HepG2 (cell line): ENCODE measurements around the gene TSEN54. TPM values are rescaled to one million over a fixed set of nuclear protein-coding genes. Genes with fewer than 3 reads are reported as not detected.

Experiments
- ATAC-seq: fragments of 200-7000 bp; cut with Tn5 transposase; 3 replicates; pipeline ENCODE4 v1.9.1; 2020; ENCODE audit warnings: mild to moderate bottlenecking, moderate library complexity
- BruUV-seq: library from RNA; stranded (reverse); fragments of 400-500 nt; replicated peaks from 2 replicates; lab custom pipeline; 2021; lab: Mats Ljungman, UMichigan
- CTCF ChIA-PET: fragments of 300-600 bp; formaldehyde crosslinking; extraction: SDS; loops from one replicate; lab custom pipeline; 2021; ENCODE audit warnings: low total read pairs, inconsistent platforms, low intra/inter-chr PET ratio; lab: Yijun Ruan, JAX
- POLR2A ChIA-PET: fragments of 350-600 bp; sonication (Branson Sonifier 250); formaldehyde crosslinking; loops from one replicate; lab custom pipeline; 2020; ENCODE audit warnings: antibody characterized with exemption, inconsistent platforms; lab: Yijun Ruan, JAX
- DNase-seq: peaks from one replicate; pipeline ENCODE4 v3.0.0-alpha.2; 2015; ENCODE audit warnings: low spot score
- FAIRE-seq: peaks from 3 replicates; lab custom pipeline; 2011; peaks lifted over from hg19 to GRCh38; lab: Jason Lieb, UNC
- H2AFZ ChIP-seq: one replicate; pipeline ENCODE4 v1.6.1; 2011; ENCODE audit warnings: low read length, inconsistent platforms
- H3K27ac ChIP-seq: fragments of 300-600 bp; 3 replicates; pipeline ENCODE4 v1.8.0; 2011; ENCODE audit warnings: mixed run types, mild to moderate bottlenecking, mixed read lengths, low read length, inconsistent platforms; ENCODE audit not compliant: insufficient read depth; ENCODE audit errors: extremely low read length
- H3K27me3 ChIP-seq, 2 experiments: fragments of 200-600 bp in 1 of 2; 2 replicates in 1 of 2; 3 replicates in 1 of 2; pipeline versions ENCODE4 v1.6.0 to v1.8.0; 2011; ENCODE audit warnings: low read length in 2 of 2, mild to moderate bottlenecking in 2 of 2, moderate library complexity in 2 of 2, inconsistent platforms in 1 of 2; ENCODE audit not compliant: insufficient read depth in 2 of 2, control insufficient read depth in 1 of 2
- H3K36me3 ChIP-seq, 2 experiments: fragments of 200-600 bp in 1 of 2; replicated peaks in 1 of 2; 2 replicates in 1 of 2; 3 replicates in 1 of 2; pipeline versions ENCODE4 v1.5.1 to v1.8.0; 2011; ENCODE audit warnings: low read length in 2 of 2, inconsistent platforms in 1 of 2; ENCODE audit not compliant: insufficient read depth in 2 of 2, control insufficient read depth in 1 of 2
- H3K4me1 ChIP-seq: 2 replicates; pipeline ENCODE4 v1.5.1; 2012; ENCODE audit warnings: low read length, inconsistent platforms; ENCODE audit not compliant: insufficient read depth
- H3K4me2 ChIP-seq: 2 replicates; pipeline ENCODE4 v1.6.0; 2011; ENCODE audit warnings: low read depth, low read length, inconsistent platforms
- H3K4me3 ChIP-seq, 3 experiments: fragments of 200-600 bp in 1 of 3; sonication (generic), shearing (Covaris generic) in 1 of 3; replicated peaks in 1 of 3; 2 replicates each; pipeline ENCODE4 v1.5.1; 2011 to 2016; ENCODE audit warnings: low read length in 3 of 3, inconsistent platforms in 2 of 3, low read depth in 2 of 3, mild to moderate bottlenecking in 2 of 3, control low read depth in 1 of 3, mixed read lengths in 1 of 3; ENCODE audit not compliant: insufficient read depth in 1 of 3
- H3K79me2 ChIP-seq: one replicate; pipeline ENCODE4 v1.6.1; 2011; ENCODE audit warnings: low read length, inconsistent platforms; ENCODE audit not compliant: insufficient read depth
- H3K9ac ChIP-seq: 2 replicates; pipeline ENCODE4 v1.6.0; 2011; ENCODE audit warnings: mild to moderate bottlenecking, low read depth, low read length, inconsistent platforms; ENCODE audit not compliant: insufficient read depth
- H3K9me3 ChIP-seq: 2 replicates; pipeline ENCODE4 v1.5.1; 2012; ENCODE audit warnings: mild to moderate bottlenecking, low read length
- H4K20me1 ChIP-seq: 2 replicates; pipeline ENCODE4 v1.6.0; 2011; ENCODE audit warnings: inconsistent platforms, mild to moderate bottlenecking, low read length, moderate library complexity; ENCODE audit not compliant: insufficient read depth
- ATAD3A ChIP-seq: sonication (generic); formaldehyde crosslinking; IDR thresholded peaks from 2 replicates; pipeline ENCODE4 v1.4.0; 2020; ENCODE audit warnings: missing genetic modification reagents
- FOXA1 ChIP-seq, 2 experiments: fragments of 450-650 bp in 1 of 2; sonication (generic) in 1 of 2; formaldehyde crosslinking in 1 of 2; IDR thresholded peaks; 2 replicates each; pipeline versions ENCODE4 v1.4.0 to v1.6.1; 2016 to 2020; ENCODE audit warnings: missing genetic modification reagents in 1 of 2
- HOXA3 ChIP-seq: sonication (generic); formaldehyde crosslinking; IDR thresholded peaks from 2 replicates; pipeline ENCODE4 v1.5.0; 2020; ENCODE audit warnings: missing genetic modification reagents
- IKZF4 ChIP-seq: sonication (generic); formaldehyde crosslinking; IDR thresholded peaks from 2 replicates; pipeline ENCODE4 v1.5.1; 2020; ENCODE audit warnings: borderline replicate concordance, mild to moderate bottlenecking, low read depth, missing genetic modification reagents; ENCODE audit errors: not compliant biosample characterization
- MED13 ChIP-seq: sonication (generic); formaldehyde crosslinking; IDR thresholded peaks from 2 replicates; pipeline ENCODE4 v1.5.0; 2020; ENCODE audit warnings: missing genetic modification reagents
- MLLT10 ChIP-seq: sonication (generic); formaldehyde crosslinking; IDR thresholded peaks from 2 replicates; pipeline ENCODE4 v1.4.0; 2020; ENCODE audit warnings: missing genetic modification reagents
- PCBP2 ChIP-seq: fragments of 200-400 bp; formaldehyde crosslinking; optimal IDR thresholded peaks from 2 replicates; pipeline ENCODE3; 2018; ENCODE audit warnings: low read length, low read depth; ENCODE audit not compliant: poor library complexity, severe bottlenecking
- PPARG ChIP-seq: conservative IDR thresholded peaks from 2 replicates; pipeline ENCODE4 v1.6.1; 2016; ENCODE audit warnings: missing biosample characterization, missing genetic modification reagents
- SP140L ChIP-seq: sonication (generic); formaldehyde crosslinking; IDR thresholded peaks from 2 replicates; pipeline ENCODE4 v1.4.0; 2020; ENCODE audit warnings: missing genetic modification reagents, borderline replicate concordance
- TAF1 ChIP-seq: sonication (generic); formaldehyde crosslinking; IDR thresholded peaks from 2 replicates; pipeline ENCODE4 v1.4.0; 2020; ENCODE audit warnings: missing genetic modification reagents
- TOE1 ChIP-seq: sonication (generic); formaldehyde crosslinking; IDR thresholded peaks from 2 replicates; pipeline ENCODE4 v1.4.0; 2020; ENCODE audit warnings: mild to moderate bottlenecking, missing genetic modification reagents
- ZIK1 ChIP-seq: sonication (generic); formaldehyde crosslinking; IDR thresholded peaks from 2 replicates; pipeline ENCODE4 v1.5.0; 2020; ENCODE audit warnings: mild to moderate bottlenecking, low read depth, missing genetic modification reagents, borderline replicate concordance
- ZMAT3 ChIP-seq: sonication (generic); formaldehyde crosslinking; conservative IDR thresholded peaks from 2 replicates; pipeline ENCODE4 v1.7.0; 2021; ENCODE audit warnings: missing genetic modification reagents
- ZNF263 ChIP-seq: sonication (generic); formaldehyde crosslinking; IDR thresholded peaks from 2 replicates; pipeline ENCODE4 v1.4.0; 2020; ENCODE audit warnings: missing genetic modification reagents
- ZNF274 ChIP-seq: sonication (generic); formaldehyde crosslinking; IDR thresholded peaks from 2 replicates; pipeline ENCODE4 v1.5.1; 2020; ENCODE audit warnings: mild to moderate bottlenecking, missing genetic modification reagents
- ZNF335 ChIP-seq: sonication (generic); formaldehyde crosslinking; IDR thresholded peaks from 2 replicates; pipeline ENCODE4 v1.4.0; 2020; ENCODE audit warnings: missing genetic modification reagents
- ZNF337 ChIP-seq: sonication (generic); formaldehyde crosslinking; IDR thresholded peaks from 2 replicates; pipeline ENCODE4 v1.5.1; 2020; ENCODE audit warnings: missing genetic modification reagents, low read depth, mild to moderate bottlenecking, borderline replicate concordance
- ZNF33B ChIP-seq: sonication (generic); formaldehyde crosslinking; IDR thresholded peaks from 2 replicates; pipeline ENCODE4 v1.5.1; 2020; ENCODE audit warnings: mild to moderate bottlenecking, missing genetic modification reagents
- ZNF616 ChIP-seq: sonication (generic); formaldehyde crosslinking; IDR thresholded peaks from 2 replicates; pipeline ENCODE4 v1.5.0; 2020; ENCODE audit warnings: low read depth, mild to moderate bottlenecking, missing genetic modification reagents
- ZNF619 ChIP-seq: sonication (generic); formaldehyde crosslinking; IDR thresholded peaks from 2 replicates; pipeline ENCODE4 v1.4.0; 2020; ENCODE audit warnings: mild to moderate bottlenecking, missing genetic modification reagents
- WGBS: methylation state at CpG from one replicate; pipeline ENCODE4 v1.1.6; 2017; ENCODE audit warnings: low lambda C conversion rate; 5-methylcytosine and 5-hydroxymethylcytosine counted together
- in situ Hi-C: cut with HindIII; loops from 2 replicates; pipeline ENCODE4 v1.10.0; 2017; ENCODE audit warnings: low pct_unique_long_range_greater_than_20kb; ENCODE audit not compliant: extremely low pct_ligation_motif_present
- intact Hi-C: fragments of 100-400 bp; cut with micrococcal nuclease; formaldehyde crosslinking; loops from one replicate; pipeline ENCODE4 v1.10.0; 2022; ENCODE audit not compliant: unreplicated experiment
- polyA plus RNA-seq, 8 experiments: library from polyadenylated mRNA; depleted of rRNA in 3 of 8; stranded (reverse) in 7 of 8; unstranded in 1 of 8; fragments of >200 nt; fragmentation: Illumina TruSeq in 4 of 8; extraction: Trizol in 4 of 8; gene quantifications; 2 replicates each; pipeline versions ENCODE4 v1.2.1 to v1.2.3, GENCODE V29; 2011 to 2016; ENCODE audit warnings: low read depth in 4 of 8, missing spikeins in 1 of 8, mixed read lengths in 1 of 8; ENCODE audit not compliant: insufficient read depth in 1 of 8
- total RNA-seq, 5 experiments: library from RNA; depleted of rRNA; stranded (reverse); fragments of >200 nt; fragmentation: Illumina TruSeq; extraction: Trizol; gene quantifications; 2 replicates each; pipeline ENCODE4 v1.2.3, GENCODE V29; 2016; ENCODE audit warnings: low read depth in 1 of 5
- TF ChIP-seq, protein P1 (sequence below): sonication (generic); formaldehyde crosslinking; IDR thresholded peaks from 2 replicates; pipeline ENCODE4 v1.9.0; 2021; ENCODE audit warnings: missing genetic modification reagents, borderline replicate concordance

The TSEN54 gene
- total and polyA plus RNA-seq, 2 of the 13 experiments (the other 11 are each of a cell fraction or from before 2014, with no cell fraction given), result 62.9 to 63.3 TPM

DNA sequence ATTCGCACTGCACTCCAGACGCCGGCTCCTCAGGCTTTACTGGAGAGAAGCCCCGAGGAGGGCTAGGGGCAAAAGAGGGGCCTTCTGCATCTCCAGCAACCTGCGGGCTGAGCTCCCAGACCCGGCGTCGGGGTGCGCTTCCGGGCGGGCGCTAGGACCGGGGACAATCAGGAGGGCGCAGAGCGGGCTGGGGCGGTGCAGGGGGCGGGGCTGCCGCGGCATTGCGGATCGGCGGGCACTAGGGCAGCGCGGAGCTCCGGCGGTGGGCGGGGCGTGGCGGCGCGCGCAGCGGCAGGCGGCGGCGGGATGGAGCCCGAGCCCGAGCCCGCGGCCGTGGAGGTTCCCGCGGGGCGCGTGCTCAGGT, at the start of gene TSEN54 (continued):
- TF ChIP-seq ZNF616 (CRISPR knock-in tag) (no peak; the same call in 1 of the 2 replicates), MLLT10 (CRISPR knock-in tag) (no peak), ZNF337 (CRISPR knock-in tag) (no peak), PCBP2 (no peak), SP140L (CRISPR knock-in tag) (0 out of 2 replicates have a peak, but pooled peaks have one; percentile 6)
- TF ChIP-seq, protein P1, sequence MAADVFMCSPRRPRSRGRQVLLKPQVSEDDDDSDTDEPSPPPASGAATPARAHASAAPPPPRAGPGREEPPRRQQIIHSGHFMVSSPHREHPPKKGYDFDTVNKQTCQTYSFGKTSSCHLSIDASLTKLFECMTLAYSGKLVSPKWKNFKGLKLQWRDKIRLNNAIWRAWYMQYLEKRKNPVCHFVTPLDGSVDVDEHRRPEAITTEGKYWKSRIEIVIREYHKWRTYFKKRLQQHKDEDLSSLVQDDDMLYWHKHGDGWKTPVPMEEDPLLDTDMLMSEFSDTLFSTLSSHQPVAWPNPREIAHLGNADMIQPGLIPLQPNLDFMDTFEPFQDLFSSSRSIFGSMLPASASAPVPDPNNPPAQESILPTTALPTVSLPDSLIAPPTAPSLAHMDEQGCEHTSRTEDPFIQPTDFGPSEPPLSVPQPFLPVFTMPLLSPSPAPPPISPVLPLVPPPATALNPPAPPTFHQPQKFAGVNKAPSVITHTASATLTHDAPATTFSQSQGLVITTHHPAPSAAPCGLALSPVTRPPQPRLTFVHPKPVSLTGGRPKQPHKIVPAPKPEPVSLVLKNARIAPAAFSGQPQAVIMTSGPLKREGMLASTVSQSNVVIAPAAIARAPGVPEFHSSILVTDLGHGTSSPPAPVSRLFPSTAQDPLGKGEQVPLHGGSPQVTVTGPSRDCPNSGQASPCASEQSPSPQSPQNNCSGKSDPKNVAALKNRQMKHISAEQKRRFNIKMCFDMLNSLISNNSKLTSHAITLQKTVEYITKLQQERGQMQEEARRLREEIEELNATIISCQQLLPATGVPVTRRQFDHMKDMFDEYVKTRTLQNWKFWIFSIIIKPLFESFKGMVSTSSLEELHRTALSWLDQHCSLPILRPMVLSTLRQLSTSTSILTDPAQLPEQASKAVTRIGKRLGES, result no peak

- Histone ChIP-seq H3K9me3 (no peaks in the 10 kb centered on the region), H3K4me3 (no peak overlapping the region), H3K27ac (peak overlapping the region; percentile 37), H3K79me2 (peaks cover 21% of the 10 kb centered on the region), H4K20me1 (0 out of 2 replicates have a peak, but pooled peaks cover 4% of the 10 kb centered on the region), H3K9ac (no peak overlapping the region; the same call in 1 of the 2 replicates), H3K36me3 (peaks cover 10 to 18% of the 10 kb centered on the region in 2 experiments), H3K27me3 (no peaks in the 10 kb centered on the region), H2AFZ (no peak overlapping the region), H3K4me2 (0 out of 2 replicates have a peak overlapping the region, but pooled peaks have one; percentile 23), H3K4me1 (peaks cover 24% of the 10 kb centered on the region)
- FAIRE-seq (no peak), ATAC-seq (peak; percentile 94), DNase-seq (peak; percentile 72)
- 50% methylated on average over 8 of the region's 8 CpGs for WGBS
- no TSS peak for BruUV-seq
- intact Hi-C loops, result no loop called here
- POLR2A ChIA-PET, result interaction anchor here (0.9 to 3.9 kb wide), 3 partner anchors 9 to 12 kb away, joined by 3 to 11 read pairs (median 9); partner anchors contain the start of gene TMEM94
- CTCF ChIA-PET, result no interaction called here
- in situ Hi-C loops, result no loop called here
- TF ChIP-seq HOXA3 (CRISPR knock-in tag), result peak; percentile 36; the same call in 1 of the 2 replicates
- TF ChIP-seq PPARG (CRISPR knock-in tag), result 0 out of 2 replicates have a peak, but pooled peaks have one; percentile 15
- 0 out of 2 replicates have a peak, but pooled peaks have one; percentile 37 for TF ChIP-seq ZNF619 (CRISPR knock-in tag)
- no peak for TF ChIP-seq TOE1
- no peak for TF ChIP-seq ATAD3A (CRISPR knock-in tag)
- peak; percentile 47 for TF ChIP-seq IKZF4 (CRISPR knock-in tag)
- no peak for TF ChIP-seq MED13
- peak; percentile 35; the same call in 1 of the 2 replicates for TF ChIP-seq ZNF33B (CRISPR knock-in tag)
- TF ChIP-seq TAF1, result 0 out of 2 replicates have a peak, but pooled peaks have one; percentile 26
- TF ChIP-seq ZIK1 (CRISPR knock-in tag), result 0 out of 2 replicates have a peak, but pooled peaks have one; percentile 41
- TF ChIP-seq ZNF274 (CRISPR knock-in tag), result 0 out of 2 replicates have a peak, but pooled peaks have one; percentile 50
- TF ChIP-seq ZMAT3 (CRISPR knock-in tag), result no peak
- TF ChIP-seq FOXA1 (IDR thresholded peaks at IDR 0.05), result no peak
- TF ChIP-seq FOXA1 (CRISPR knock-in tag; IDR thresholded peaks at IDR 0.05), result no peak
- TF ChIP-seq ZNF335 (CRISPR knock-in tag), result peak; percentile 41; the same call in 1 of the 2 replicates
- peak; percentile 87 for TF ChIP-seq ZNF263 (CRISPR knock-in tag)
These were observed 48.0 kb upstream of the TSEN54 start for GRCh38 chr17:75468291-75468754.
